Endothelial cell of umbilical vein (primary cell): Measurements from ENCODE around the gene ADTRP. TPM values are rescaled to one million over a fixed set of nuclear protein-coding genes. Genes with fewer than 3 reads are reported as not detected.

ENCODE experiments used
- BruUV-seq: library from RNA; stranded (reverse); fragments of 400-500 nt; replicated peaks from 2 replicates; lab custom pipeline; 2021; lab: Mats Ljungman, UMichigan
- CTCF ChIA-PET: fragments of 300-600, 350-600 bp; sonication (Branson Sonifier 250); formaldehyde crosslinking; loops from one replicate; lab custom pipeline; 2021; ENCODE audit warnings: antibody characterized with exemption, inconsistent platforms; lab: Charles Lee
- POLR2A ChIA-PET: fragments of 300-600, 350-600 bp; sonication (Branson Sonifier 250); formaldehyde crosslinking; loops from one replicate; lab custom pipeline; 2021; ENCODE audit warnings: antibody characterized with exemption, inconsistent platforms; lab: Charles Lee
- DNase-seq: peaks from one replicate; pipeline ENCODE4 v3.0.0-alpha.2; 2011; ENCODE audit warnings: low read depth, low spot score
- FAIRE-seq: peaks from 2 replicates; lab custom pipeline; 2011; peaks lifted over from hg19 to GRCh38; lab: Jason Lieb, UNC
- H2AFZ ChIP-seq: 2 replicates; pipeline ENCODE4 v1.6.0; 2012; ENCODE audit warnings: low read depth, low read length, control low read depth, inconsistent platforms
- H3K27ac ChIP-seq: 2 replicates; pipeline ENCODE4 v1.5.1; 2011; ENCODE audit warnings: low read depth, mild to moderate bottlenecking, control low read depth, low read length, moderate library complexity; ENCODE audit not compliant: insufficient read depth
- H3K27me3 ChIP-seq, 2 experiments: 2 replicates each; pipeline versions ENCODE4 v1.6.0 to v1.6.1; 2011; ENCODE audit warnings: low read length in 2 of 2, mixed read lengths in 1 of 2; ENCODE audit not compliant: control insufficient read depth in 2 of 2, insufficient read depth in 2 of 2
- H3K36me3 ChIP-seq, 2 experiments: 2 replicates in 1 of 2; 3 replicates in 1 of 2; pipeline ENCODE4 v1.5.1; 2011; ENCODE audit warnings: low read length in 2 of 2, mild to moderate bottlenecking in 1 of 2, moderate library complexity in 1 of 2; ENCODE audit not compliant: control insufficient read depth in 2 of 2, insufficient read depth in 2 of 2; ENCODE audit errors: extremely low read depth in 1 of 2
- H3K4me1 ChIP-seq: 3 replicates; pipeline ENCODE4 v1.5.1; 2011; ENCODE audit warnings: mild to moderate bottlenecking, low read length; ENCODE audit not compliant: control insufficient read depth, insufficient read depth; ENCODE audit errors: extremely low read depth
- H3K4me2 ChIP-seq: 2 replicates; pipeline ENCODE4 v1.6.1; 2011; ENCODE audit warnings: low read length, control low read depth, mixed read lengths; ENCODE audit not compliant: insufficient read depth
- H3K4me3 ChIP-seq, 3 experiments: fragments of 200-600 bp in 1 of 3; sonication (generic), shearing (Covaris generic) in 1 of 3; replicated peaks in 1 of 3; 2 replicates each; pipeline ENCODE4 v1.5.1; 2011 to 2016; ENCODE audit warnings: control low read depth in 3 of 3, low read length in 3 of 3, mild to moderate bottlenecking in 2 of 3, inconsistent platforms in 1 of 3, low read depth in 1 of 3, moderate library complexity in 1 of 3; ENCODE audit not compliant: insufficient read depth in 1 of 3
- H3K79me2 ChIP-seq: 2 replicates; pipeline ENCODE4 v1.6.0; 2012; ENCODE audit warnings: low read length, inconsistent platforms; ENCODE audit not compliant: control insufficient read depth, insufficient read depth
- H3K9ac ChIP-seq: replicated peaks from 2 replicates; pipeline ENCODE3; 2011; ENCODE audit warnings: low read length, control low read depth; ENCODE audit not compliant: insufficient read depth; ENCODE audit errors: extremely low read depth
- H3K9me1 ChIP-seq: replicated peaks from 3 replicates; pipeline ENCODE4 v1.6.0; 2011; ENCODE audit warnings: mild to moderate bottlenecking, low read length; ENCODE audit not compliant: control insufficient read depth, insufficient read depth; ENCODE audit errors: extremely low read depth
- H3K9me3 ChIP-seq: replicated peaks from 2 replicates; pipeline ENCODE4 v1.5.1; 2012; ENCODE audit warnings: low read length, inconsistent platforms; ENCODE audit not compliant: control insufficient read depth, insufficient read depth
- H4K20me1 ChIP-seq: replicated peaks from 2 replicates; pipeline ENCODE3; 2011; ENCODE audit warnings: mild to moderate bottlenecking, low read length; ENCODE audit not compliant: control insufficient read depth, insufficient read depth; ENCODE audit errors: extremely low read depth
- CTCF ChIP-seq, 2 donors: IDR thresholded peaks; 1 replicate in 1 of 2; 2 replicates in 1 of 2; pipeline ENCODE4 v1.5.1; 2011; ENCODE audit warnings: low read length in 2 of 2, mild to moderate bottlenecking in 2 of 2, moderate library complexity in 2 of 2, control low read depth in 1 of 2, inconsistent platforms in 1 of 2, low read depth in 1 of 2; ENCODE audit not compliant: insufficient read depth in 1 of 2; ENCODE audit errors: extremely low read depth in 1 of 2
- EZH2 ChIP-seq: IDR thresholded peaks from 2 replicates; pipeline ENCODE4 v1.6.1; 2012; ENCODE audit warnings: borderline replicate concordance, low read depth, mild to moderate bottlenecking, moderate library complexity, low read length, inconsistent platforms; ENCODE audit not compliant: severe bottlenecking
- FOS ChIP-seq: IDR thresholded peaks from 2 replicates; pipeline ENCODE4 v1.6.1; 2011; ENCODE audit warnings: mild to moderate bottlenecking, low read length, moderate library complexity, borderline replicate concordance; ENCODE audit not compliant: insufficient read depth
- GATA2 ChIP-seq: IDR thresholded peaks from 2 replicates; pipeline ENCODE4 v1.7.0; 2011; ENCODE audit warnings: low read depth, mild to moderate bottlenecking, moderate library complexity, mixed read lengths, low read length; ENCODE audit not compliant: insufficient read length, insufficient read depth
- JUN ChIP-seq: IDR thresholded peaks from 2 replicates; pipeline ENCODE4 v1.6.1; 2011; ENCODE audit warnings: borderline replicate concordance, low read depth; ENCODE audit not compliant: insufficient read length, insufficient read depth
- MAX ChIP-seq: IDR thresholded peaks from 2 replicates; pipeline ENCODE4 v1.6.1; 2011; ENCODE audit not compliant: insufficient read depth, insufficient read length
- MYC ChIP-seq: IDR thresholded peaks from one replicate; pipeline ENCODE4 v1.6.1; 2011; ENCODE audit warnings: mild to moderate bottlenecking, low read depth, low read length
- POLR2A ChIP-seq: IDR thresholded peaks from 2 replicates; pipeline ENCODE4 v1.6.1; 2012; ENCODE audit warnings: low read depth, mild to moderate bottlenecking, control low read depth, low read length
- POLR2AphosphoS5 ChIP-seq: IDR thresholded peaks from 2 replicates; pipeline ENCODE4 v1.6.1; 2012; ENCODE audit warnings: low read depth, mild to moderate bottlenecking, control low read depth, low read length, moderate library complexity; ENCODE audit not compliant: insufficient read depth
- dilution Hi-C: fragments of 300-500 bp; cut with MboI; formaldehyde crosslinking; loops from one replicate; pipeline ENCODE4 v1.15.0; 2019; ENCODE audit warnings: low sequenced_read_pairs; ENCODE audit not compliant: extremely low pct_ligation_motif_present
- intact Hi-C: fragments of 100-400 bp; cut with micrococcal nuclease; formaldehyde crosslinking; loops from one replicate; pipeline ENCODE4 v1.10.0; 2022
- polyA plus RNA-seq, 4 experiments: library from polyadenylated mRNA; depleted of rRNA in 3 of 4; stranded (reverse) in 3 of 4; unstranded in 1 of 4; fragments of >200 nt; gene quantifications; 2 replicates each; pipeline versions ENCODE4 v1.2.1 to v1.2.3, GENCODE V29; 2011 to 2012; ENCODE audit warnings: missing spikeins in 1 of 4
- total RNA-seq: library from RNA; stranded (reverse); gene quantifications from 2 replicates; pipeline ENCODE4 v1.2.3, GENCODE V29; 2021

ADTRP gene
- total and polyA plus RNA-seq, 2 donors (not counting 3 experiments of a cell fraction or from before 2014, with no cell fraction given) = 3.3 to 4.4 TPM

GRCh38 chr6:11804135-11804534, 25.5 kb upstream of the ADTRP start:
- H3K27ac ChIP-seq = no peak overlapping the region
- dilution Hi-C loops = no loop called here
- H3K4me2 ChIP-seq = no peak overlapping the region
- ChIA-PET CTCF (interaction anchor here (1.0 kb wide), 1 partner anchor 18 kb away, joined by 3 read pairs; no protein-coding TSS in a partner anchor), POLR2A (no interaction called here)
- no peaks in the 10 kb centered on the region for H3K36me3 ChIP-seq
- H2AFZ ChIP-seq = no peak overlapping the region
- no TSS peak for BruUV-seq
- no peaks in the 10 kb centered on the region for H3K4me1 ChIP-seq
- H3K9me1 ChIP-seq = no peaks in the 10 kb centered on the region
- no peaks in the 10 kb centered on the region for H3K79me2 ChIP-seq
- no peaks in the 10 kb centered on the region for H3K9me3 ChIP-seq
- DNase-seq = no peak
- no peaks in the 10 kb centered on the region for H3K27me3 ChIP-seq
- FAIRE-seq = no peak
- no peak overlapping the region for H3K9ac ChIP-seq
- intact Hi-C loops = no loop called here
- TF ChIP-seq MYC = no peak
- no peak for TF ChIP-seq EZH2
- no peak for TF ChIP-seq CTCF (IDR thresholded peaks at IDR 0.05; ENCODE audit: extremely low read depth in 1 of 2, insufficient read depth in 1 of 2, low read depth in 1 of 2, low read length in 2 of 2)
- no peak for TF ChIP-seq POLR2AphosphoS5
- no peak for TF ChIP-seq MAX
- TF ChIP-seq JUN = no peak
- TF ChIP-seq FOS = no peak
- no peak for TF ChIP-seq POLR2A
- TF ChIP-seq GATA2 = no peak
- H3K4me3 ChIP-seq = no peak overlapping the region
- H4K20me1 ChIP-seq = no peaks in the 10 kb centered on the region
